GM18951 (cell line): Measurements from ENCODE around the gene MTFR1L.

Source experiments
- POLR2A ChIP-seq: IDR thresholded peaks from 4 replicates; pipeline ENCODE4 v1.6.1; 2011; ENCODE audit warnings: mild to moderate bottlenecking; ENCODE audit not compliant: insufficient read length, insufficient read depth; ENCODE audit errors: extremely low read depth
- in situ Hi-C: fragments of 300-500 bp; cut with MboI; formaldehyde crosslinking; loops from one replicate; pipeline ENCODE4 v1.12.0; 2022; ENCODE audit warnings: low sequenced_read_pairs, mixed read lengths, inconsistent platforms; ENCODE audit not compliant: unreplicated experiment

MTFR1L gene

DNA sequence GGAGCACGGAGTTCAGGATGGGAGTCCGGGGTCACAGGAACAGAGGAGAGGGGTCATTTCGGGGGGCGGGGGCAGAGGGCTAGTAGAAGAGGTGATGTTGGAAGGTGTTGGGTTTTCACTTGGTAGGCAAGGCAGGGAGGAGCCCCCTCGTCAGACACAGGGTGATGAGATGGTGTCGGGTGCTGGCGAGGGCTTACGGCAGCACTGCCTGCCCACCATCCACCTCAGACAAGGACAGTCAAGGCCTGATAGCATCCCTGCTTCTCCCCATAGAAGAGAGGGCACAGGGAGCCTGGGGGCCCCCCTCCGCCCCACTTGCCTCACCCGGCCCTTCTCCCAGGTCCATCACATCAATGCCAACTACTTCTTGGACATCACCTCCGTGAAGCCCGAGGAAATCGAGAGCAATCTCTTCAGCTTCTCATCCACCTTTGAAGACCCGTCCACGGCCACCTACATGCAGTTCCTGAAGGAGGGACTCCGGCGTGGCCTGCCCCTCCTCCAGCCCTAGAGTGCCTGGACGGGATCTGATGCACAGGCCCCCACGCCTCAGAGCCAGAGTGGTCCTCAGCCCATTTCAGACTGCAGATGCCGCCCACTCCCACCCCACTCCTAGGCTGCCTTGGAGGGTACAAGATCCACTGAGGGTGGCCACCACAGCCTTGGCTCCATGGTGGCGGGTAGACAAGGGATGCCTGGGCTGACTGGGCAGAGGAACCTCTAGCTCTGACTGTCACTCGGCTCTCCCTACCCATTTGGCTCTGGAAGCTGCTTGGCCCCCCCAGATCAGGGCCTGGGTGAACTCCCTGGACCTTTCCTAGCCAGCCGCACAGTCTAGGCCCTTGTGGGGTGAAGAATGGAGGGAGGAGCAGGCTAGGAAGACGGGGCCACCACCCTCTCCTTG is 4.3 kb upstream of the MTFR1L start:
- TF ChIP-seq POLR2A: no peak
- in situ Hi-C loops: no loop called here

DNA sequence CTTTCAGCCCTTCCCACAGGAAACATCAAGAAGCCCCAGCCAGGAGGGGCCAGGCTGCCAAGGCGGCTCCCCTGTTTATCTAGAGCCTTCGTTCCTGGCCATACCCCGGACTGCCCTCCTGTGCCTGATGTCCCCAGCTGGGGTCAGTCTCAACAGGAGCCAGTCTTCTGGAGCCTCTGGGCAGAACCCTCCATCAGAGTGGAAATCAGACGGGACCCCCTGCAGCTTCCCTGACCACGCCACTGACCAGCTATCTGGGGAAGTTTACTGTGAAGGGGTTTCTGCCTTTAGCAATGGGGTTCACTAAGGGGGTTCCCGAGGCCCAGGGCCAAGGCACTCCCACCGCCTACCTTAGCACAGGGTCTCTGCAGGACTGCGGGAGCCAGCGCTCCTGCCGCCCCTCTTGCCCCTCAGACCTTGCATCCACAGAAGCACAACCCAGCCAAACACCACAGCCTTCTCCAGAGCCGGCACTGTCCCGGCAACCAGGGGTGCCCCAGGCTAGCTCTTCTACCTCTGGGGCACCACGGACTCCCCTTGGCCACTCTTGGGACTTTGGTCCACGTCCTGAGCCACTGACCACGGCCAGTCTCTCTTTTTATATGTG is 3.5 kb upstream of the MTFR1L start:
- in situ Hi-C loops: no loop called here
- TF ChIP-seq POLR2A: no peak

DNA sequence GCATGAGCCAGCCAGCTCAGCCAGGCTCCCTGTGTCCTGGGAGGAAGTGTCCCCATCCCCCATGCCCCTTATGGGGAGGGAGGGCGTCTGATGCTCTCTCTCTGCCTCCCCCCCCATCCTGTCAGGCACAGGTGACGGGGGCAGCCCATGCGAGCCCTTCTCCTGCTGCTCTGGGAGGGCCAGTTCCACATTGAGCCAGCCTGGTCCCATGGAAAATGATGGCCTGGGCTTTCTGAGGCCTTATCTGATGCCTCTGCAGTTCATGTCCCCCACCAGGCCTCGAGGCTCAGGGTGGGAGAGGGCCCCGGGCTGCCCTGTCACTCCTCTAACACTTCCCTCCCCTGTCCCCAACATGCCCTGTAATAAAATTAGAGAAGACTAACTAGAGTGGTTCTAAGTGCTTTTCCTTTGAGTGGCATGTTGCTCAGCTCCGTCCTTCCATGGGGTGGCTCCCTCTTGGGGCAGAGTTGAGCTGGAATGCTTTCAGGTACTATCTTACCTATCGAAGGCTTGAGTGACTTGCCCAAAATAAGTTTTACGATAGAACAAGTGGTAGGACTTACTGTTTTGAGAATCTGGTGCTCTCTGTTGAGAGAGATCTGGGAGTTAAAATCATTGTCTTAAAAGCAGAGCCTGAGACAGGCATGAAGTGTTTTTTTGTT is 1.8 kb upstream of the MTFR1L start:
- TF ChIP-seq POLR2A: no peak
- in situ Hi-C loops: no loop called here

DNA sequence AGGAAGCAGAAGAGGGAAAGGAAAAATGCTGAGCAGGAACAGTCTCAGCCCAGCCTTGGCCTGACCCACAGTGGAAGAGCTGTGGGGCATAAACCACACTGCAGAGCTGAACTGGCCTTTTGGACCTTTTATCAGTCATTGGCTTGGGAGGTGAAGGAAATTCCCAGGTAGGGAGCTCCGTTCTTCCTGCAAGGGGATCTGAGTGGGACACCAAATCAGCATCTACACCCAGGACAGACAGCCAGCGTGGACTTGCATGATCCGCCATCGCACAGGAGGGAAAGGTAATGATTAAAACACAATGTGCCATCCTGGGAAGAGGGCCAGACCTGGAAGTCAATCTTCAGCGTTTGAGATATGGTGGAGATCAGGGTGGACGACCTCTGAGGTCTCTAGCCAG is 1.2 kb upstream of the MTFR1L start:
- in situ Hi-C loops: no loop called here
- TF ChIP-seq POLR2A: no peak

DNA sequence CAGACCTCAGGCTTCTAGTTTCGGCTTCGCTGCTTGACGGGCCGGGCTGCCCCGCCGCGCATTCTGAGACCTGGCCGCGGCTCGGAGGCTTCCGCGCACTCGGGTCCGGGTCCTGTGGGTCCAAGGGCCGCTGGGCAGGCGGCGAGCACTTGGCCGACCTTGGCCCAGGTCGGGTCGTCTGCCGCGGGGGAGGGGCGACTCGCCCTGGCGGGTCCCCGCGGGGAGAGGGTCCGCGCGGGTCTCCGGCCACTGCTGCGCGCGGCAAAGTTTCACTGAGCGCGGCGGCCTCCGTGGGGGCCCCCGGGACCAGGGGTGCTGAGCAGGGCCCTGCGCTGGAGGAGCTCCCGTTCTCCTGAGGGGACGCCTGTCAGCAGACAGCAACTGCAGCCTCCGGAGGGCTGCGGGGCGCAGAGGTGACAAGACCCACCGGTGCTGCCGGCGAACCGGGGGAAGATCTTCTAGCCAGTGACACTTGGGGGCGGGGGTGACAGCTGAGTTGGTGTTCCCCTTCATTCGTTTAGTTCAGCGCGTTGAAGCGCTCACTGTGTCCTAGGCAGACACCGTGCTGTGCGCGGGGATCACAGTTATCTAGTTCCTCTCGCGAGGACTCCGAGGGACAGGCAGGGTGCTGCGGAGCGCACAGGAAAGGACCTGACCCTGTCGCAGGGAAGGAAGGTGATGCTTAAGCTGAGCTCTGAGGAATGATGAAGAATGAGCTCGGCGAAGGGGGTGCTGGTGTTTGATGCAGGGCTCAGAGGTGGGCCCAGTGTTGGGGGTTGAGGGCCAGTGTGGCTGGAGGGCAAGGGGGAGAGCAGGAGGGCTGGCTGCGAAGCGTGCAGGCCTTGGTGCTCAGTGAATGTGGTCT is 725 bp downstream of the MTFR1L start:
- peak; percentile 49 for TF ChIP-seq POLR2A
- in situ Hi-C loops: no loop called here

DNA sequence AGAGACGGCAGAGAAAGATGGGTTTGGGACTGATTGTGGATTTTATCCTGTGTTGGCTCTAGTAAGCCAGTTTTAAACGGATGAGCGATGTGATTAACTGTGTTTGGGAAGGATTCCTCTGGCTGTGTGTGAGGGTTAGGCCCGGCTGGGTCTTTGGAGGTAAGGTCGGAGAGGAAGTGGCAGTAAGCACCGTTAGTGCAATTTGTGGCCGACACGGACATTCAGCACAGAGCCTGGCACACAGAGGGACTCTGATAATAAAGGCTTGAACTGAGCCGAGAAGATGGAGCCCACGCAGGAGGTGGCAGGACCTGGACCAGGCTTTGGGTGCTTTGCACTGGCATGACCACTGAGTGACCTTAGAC is 1.3 kb downstream of the MTFR1L start:
- in situ Hi-C loops: no loop called here
- TF ChIP-seq POLR2A: no peak

DNA sequence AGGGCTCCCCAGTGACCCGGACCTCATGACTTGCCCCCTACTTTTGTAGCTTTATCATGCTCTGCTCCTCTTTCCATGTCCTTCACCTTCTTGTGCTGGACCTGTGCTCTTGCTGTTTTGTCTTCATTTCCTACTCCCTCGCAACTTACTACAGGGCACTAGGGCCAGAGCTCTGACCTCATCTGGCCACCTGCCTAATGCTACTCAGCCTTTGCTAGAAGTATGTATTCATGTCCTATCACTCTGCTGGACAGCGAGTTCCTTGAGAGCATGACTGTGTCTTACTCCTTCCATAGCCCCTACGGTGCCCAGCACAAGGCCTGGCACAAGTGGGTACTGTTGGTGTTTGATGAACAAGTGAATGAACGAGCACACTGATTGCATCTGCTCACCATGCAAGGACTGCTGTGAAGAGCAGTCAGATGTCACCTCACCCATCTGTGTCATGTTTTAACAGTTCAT is 1.9 kb downstream of the MTFR1L start:
- in situ Hi-C loops: no loop called here
- TF ChIP-seq POLR2A: no peak

DNA sequence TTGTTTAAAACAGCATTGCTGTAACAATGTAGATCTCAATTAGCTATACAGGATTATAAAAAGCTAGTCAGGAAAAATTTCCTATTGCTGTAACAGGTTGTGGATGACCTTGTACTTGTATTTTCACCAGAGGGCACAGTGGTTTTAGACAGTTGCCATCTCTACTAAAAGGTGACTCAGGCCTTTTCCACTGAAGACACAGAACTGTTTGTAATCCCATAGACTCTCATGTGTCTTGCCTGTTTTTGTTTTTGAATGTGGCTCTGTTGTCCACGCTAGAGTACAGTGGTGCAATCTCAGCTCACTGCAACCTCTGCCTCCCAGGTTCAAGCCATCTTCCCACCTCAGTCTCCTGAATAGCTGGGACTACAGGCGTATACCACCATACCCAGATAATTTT is 5.9 kb downstream of the MTFR1L start:
- in situ Hi-C loops: no loop called here
- TF ChIP-seq POLR2A: no peak

DNA sequence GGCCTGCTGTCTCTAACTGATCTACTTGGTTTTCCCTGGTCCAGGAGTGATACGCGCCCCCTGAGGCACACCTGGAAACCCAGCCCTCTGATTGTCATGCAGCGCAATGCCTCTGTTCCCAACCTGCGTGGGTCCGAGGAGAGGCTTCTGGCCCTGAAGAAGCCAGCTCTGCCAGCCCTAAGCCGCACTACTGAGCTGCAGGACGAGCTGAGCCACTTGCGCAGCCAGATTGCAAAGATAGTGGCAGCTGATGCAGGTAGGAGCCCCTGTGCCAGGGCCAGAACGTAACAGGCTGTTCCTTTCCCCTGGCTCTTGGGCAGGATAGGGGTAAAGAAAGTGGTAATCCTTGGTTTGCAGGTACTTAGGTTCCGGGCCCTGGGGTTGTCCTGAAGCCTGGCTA is 6.8 kb downstream of the MTFR1L start:
- TF ChIP-seq POLR2A: no peak
- in situ Hi-C loops: no loop called here

DNA sequence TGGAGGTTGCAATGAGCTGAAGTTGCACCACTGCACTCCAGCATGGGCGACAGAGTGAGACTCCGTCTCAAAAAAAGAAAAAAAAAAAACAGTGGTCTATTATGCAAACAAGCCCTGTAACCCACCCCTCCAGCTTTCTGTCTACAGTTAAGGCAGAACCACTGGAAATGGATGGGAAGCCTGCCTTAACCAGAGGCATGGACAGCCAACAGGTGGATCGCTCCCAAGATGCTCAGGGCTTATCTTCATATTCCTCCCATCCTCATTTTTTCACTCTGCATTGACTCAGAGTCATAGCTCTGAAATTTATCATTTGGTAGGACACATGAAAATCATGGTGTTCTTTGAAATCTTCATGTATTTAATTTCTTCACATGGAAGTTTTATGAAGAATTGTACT is 8.7 kb downstream of the MTFR1L start:
- in situ Hi-C loops: no loop called here
- TF ChIP-seq POLR2A: no peak

DNA sequence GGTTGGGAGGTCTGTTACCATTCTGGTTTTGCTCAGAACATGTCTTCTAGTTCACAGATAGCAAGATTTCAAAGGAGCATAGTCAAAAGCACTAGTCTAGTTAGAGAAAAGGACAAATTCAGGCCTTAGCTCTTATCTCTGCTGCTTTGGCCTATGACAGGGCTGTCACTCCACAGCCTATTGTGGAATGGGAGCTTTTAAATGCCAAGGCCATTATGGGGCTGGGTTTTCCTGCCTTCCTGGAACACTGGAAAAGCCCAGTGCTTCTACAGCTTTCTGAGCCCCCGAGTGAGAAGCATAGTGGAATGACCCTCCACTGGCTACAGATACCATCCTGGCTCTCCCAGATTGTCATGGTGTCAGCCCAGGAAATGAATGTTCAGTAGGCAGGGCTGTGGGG is 9.3 kb downstream of the MTFR1L start:
- in situ Hi-C loops: no loop called here
- no peak for TF ChIP-seq POLR2A

DNA sequence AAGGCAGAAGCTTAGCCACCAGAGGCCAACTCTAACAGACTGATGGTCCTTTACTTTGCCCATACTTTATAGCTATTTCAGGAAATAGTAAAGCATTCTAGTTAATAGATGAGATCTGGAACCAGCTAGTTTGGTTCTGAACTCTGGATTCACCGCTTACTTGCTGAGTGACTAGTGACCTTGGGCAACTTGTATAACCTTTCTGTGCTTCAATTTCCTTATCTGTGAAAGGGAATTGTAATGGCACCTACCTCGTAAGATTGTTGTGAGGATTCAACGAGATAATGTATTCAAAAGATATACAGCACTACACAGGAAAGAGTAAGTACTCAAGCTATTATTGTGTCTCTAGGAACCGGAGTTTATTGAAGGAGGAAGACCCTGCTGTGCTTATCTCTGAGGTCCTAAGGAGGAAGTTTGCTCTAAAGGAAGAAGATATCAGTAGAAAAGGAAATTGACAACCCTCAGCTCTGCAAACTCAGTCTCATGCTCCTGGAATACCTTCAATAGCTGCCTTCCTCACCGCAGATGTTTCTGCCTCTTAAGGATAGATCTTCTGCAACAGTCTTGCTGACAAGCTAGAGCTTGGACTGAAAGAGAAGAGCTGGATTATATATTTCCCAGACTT is 11.9 kb downstream of the MTFR1L start:
- in situ Hi-C loops: no loop called here
- no peak for TF ChIP-seq POLR2A

DNA sequence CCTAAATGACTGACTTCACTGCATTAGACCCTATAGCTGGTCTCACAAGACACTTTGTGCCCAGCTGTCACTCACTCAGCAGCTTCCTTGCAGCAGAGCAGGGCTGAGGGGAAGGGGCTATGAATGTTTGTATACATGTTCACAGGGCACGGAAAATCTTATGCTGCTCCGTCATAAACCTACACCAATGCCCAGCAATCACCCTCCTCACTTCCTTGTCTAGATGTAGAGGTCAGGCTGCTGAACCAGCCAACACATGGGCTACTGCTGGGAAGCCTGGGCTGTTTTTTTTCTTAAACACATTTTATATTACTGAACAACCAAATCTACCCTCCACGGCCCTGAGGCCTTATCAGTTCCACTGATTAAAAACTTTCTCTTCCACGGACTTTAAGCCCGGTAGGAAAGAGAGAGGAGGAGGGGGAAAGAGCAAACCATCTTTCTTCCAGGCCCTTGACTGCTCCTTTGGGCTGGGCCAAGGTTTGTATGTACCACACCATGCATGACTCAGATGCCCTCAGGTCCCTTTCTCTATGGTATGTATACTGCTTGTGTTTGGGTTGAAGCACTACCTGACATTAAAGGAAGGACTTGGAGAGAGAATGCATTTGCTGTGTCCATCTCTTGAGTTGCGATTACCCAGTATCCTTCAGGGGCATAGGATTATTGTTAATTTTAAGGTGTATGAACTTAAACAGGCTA is 12.7 kb downstream of the MTFR1L start:
- no peak for TF ChIP-seq POLR2A
- in situ Hi-C loops: no loop called here
